Liver (tissue), 3 donors: Measurements from ENCODE around the gene PASK.

ENCODE experiments used
- EGR1 ChIP-seq, 2 donors: IDR thresholded peaks; 2 replicates each; pipeline ENCODE4 v1.6.1; 2016 to 2018; ENCODE audit warnings: antibody characterized with exemption in 2 of 2, low read depth in 2 of 2
- GABPA ChIP-seq, 2 donors: IDR thresholded peaks in 1 of 2; conservative IDR thresholded peaks in 1 of 2; 2 replicates each; pipeline ENCODE4 v1.6.1; 2016; ENCODE audit warnings: antibody characterized with exemption in 2 of 2, mild to moderate bottlenecking in 1 of 2, moderate library complexity in 1 of 2
- HNF4G ChIP-seq: IDR thresholded peaks from 2 replicates; pipeline ENCODE4 v1.6.1; 2016; ENCODE audit warnings: antibody characterized with exemption
- JUND ChIP-seq, 2 donors: IDR thresholded peaks; 2 replicates each; pipeline ENCODE4 v1.6.1; 2016; ENCODE audit warnings: antibody characterized with exemption in 2 of 2
- RAD21 ChIP-seq, 2 donors: IDR thresholded peaks; 2 replicates each; pipeline ENCODE4 v1.6.1; 2016; ENCODE audit warnings: antibody characterized with exemption in 2 of 2, mild to moderate bottlenecking in 2 of 2
- RXRA ChIP-seq, 2 donors: IDR thresholded peaks; 2 replicates each; pipeline ENCODE4 v1.6.1; 2017 to 2018; ENCODE audit warnings: antibody characterized with exemption in 2 of 2, mild to moderate bottlenecking in 1 of 2
- YY1 ChIP-seq: IDR thresholded peaks from 2 replicates; pipeline ENCODE4 v1.6.1; 2016; ENCODE audit warnings: antibody characterized with exemption, mild to moderate bottlenecking
- TF ChIP-seq, protein P1 (sequence below): IDR thresholded peaks from 2 replicates; pipeline ENCODE4 v1.6.1; 2016; ENCODE audit warnings: antibody characterized with exemption
- TF ChIP-seq, protein P2 (sequence below): IDR thresholded peaks from 2 replicates; pipeline ENCODE4 v1.6.1; 2016; ENCODE audit warnings: antibody characterized with exemption, mild to moderate bottlenecking
- TF ChIP-seq, protein P3 (sequence below): fragments of 150-350 bp; IDR thresholded peaks from 2 replicates; pipeline ENCODE4 v1.5.1; 2017; ENCODE audit warnings: improper control_type of control experiment, low read depth, low read length; ENCODE audit not compliant: missing input control
- TF ChIP-seq, protein P4 (sequence below): IDR thresholded peaks from 2 replicates; pipeline ENCODE4 v1.6.1; 2016; ENCODE audit warnings: antibody characterized with exemption
- TF ChIP-seq, protein P5 (sequence below): IDR thresholded peaks from 2 replicates; pipeline ENCODE4 v1.6.1; 2016; ENCODE audit warnings: antibody characterized with exemption
- donor health status: healthy.
- donor health status: healthy.

DNA sequence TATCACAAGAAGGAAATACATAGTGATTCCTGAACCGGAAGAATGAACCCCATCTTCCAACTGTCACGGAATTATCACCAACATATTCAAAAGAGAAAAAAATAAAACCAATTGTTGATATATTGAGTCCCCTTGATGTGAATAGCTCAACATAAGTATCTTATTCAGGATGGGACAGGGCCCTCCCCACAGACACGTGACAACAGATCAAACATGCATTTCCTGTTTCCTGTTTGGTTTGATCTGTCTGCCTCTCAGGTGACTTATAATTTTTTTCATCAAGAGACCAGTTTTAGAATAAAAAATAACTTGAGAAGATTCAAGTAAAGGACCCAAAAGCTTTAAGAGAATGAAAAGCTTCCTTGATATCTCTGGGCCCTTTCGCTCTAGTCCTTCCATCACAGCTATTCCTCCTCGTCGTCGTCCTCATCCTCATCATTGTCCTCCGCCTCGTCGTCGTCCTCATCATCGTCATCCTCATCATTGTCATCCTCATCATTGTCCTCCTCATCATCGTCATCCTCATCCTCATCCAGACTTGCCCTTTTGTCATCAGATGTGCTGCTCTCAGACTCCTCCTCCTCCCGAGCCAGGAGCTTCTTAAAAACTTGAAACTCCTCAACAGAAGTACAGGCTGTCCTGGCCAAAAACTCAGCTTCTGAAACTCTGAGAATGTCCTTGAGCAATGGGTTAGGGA is 53.5 kb downstream of the PASK start:
- TF ChIP-seq RXRA (IDR thresholded peaks at IDR 0.05), result no peak
- TF ChIP-seq YY1, result no peak
- TF ChIP-seq, protein P1, sequence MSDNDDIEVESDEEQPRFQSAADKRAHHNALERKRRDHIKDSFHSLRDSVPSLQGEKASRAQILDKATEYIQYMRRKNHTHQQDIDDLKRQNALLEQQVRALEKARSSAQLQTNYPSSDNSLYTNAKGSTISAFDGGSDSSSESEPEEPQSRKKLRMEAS, result no peak
- no peak for TF ChIP-seq GABPA (IDR thresholded peaks at IDR 0.05 in 1 of 2, conservative IDR thresholded peaks at IDR 0.05 in 1 of 2)
- TF ChIP-seq, protein P2, sequence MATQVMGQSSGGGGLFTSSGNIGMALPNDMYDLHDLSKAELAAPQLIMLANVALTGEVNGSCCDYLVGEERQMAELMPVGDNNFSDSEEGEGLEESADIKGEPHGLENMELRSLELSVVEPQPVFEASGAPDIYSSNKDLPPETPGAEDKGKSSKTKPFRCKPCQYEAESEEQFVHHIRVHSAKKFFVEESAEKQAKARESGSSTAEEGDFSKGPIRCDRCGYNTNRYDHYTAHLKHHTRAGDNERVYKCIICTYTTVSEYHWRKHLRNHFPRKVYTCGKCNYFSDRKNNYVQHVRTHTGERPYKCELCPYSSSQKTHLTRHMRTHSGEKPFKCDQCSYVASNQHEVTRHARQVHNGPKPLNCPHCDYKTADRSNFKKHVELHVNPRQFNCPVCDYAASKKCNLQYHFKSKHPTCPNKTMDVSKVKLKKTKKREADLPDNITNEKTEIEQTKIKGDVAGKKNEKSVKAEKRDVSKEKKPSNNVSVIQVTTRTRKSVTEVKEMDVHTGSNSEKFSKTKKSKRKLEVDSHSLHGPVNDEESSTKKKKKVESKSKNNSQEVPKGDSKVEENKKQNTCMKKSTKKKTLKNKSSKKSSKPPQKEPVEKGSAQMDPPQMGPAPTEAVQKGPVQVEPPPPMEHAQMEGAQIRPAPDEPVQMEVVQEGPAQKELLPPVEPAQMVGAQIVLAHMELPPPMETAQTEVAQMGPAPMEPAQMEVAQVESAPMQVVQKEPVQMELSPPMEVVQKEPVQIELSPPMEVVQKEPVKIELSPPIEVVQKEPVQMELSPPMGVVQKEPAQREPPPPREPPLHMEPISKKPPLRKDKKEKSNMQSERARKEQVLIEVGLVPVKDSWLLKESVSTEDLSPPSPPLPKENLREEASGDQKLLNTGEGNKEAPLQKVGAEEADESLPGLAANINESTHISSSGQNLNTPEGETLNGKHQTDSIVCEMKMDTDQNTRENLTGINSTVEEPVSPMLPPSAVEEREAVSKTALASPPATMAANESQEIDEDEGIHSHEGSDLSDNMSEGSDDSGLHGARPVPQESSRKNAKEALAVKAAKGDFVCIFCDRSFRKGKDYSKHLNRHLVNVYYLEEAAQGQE, result no peak
- TF ChIP-seq EGR1 (IDR thresholded peaks at IDR 0.05; ENCODE audit: low read depth in 2 of 2), result no peak
- TF ChIP-seq, protein P3, sequence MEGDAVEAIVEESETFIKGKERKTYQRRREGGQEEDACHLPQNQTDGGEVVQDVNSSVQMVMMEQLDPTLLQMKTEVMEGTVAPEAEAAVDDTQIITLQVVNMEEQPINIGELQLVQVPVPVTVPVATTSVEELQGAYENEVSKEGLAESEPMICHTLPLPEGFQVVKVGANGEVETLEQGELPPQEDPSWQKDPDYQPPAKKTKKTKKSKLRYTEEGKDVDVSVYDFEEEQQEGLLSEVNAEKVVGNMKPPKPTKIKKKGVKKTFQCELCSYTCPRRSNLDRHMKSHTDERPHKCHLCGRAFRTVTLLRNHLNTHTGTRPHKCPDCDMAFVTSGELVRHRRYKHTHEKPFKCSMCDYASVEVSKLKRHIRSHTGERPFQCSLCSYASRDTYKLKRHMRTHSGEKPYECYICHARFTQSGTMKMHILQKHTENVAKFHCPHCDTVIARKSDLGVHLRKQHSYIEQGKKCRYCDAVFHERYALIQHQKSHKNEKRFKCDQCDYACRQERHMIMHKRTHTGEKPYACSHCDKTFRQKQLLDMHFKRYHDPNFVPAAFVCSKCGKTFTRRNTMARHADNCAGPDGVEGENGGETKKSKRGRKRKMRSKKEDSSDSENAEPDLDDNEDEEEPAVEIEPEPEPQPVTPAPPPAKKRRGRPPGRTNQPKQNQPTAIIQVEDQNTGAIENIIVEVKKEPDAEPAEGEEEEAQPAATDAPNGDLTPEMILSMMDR, result no peak
- TF ChIP-seq, protein P4, sequence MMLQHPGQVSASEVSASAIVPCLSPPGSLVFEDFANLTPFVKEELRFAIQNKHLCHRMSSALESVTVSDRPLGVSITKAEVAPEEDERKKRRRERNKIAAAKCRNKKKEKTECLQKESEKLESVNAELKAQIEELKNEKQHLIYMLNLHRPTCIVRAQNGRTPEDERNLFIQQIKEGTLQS, result no peak
- TF ChIP-seq, protein P5, sequence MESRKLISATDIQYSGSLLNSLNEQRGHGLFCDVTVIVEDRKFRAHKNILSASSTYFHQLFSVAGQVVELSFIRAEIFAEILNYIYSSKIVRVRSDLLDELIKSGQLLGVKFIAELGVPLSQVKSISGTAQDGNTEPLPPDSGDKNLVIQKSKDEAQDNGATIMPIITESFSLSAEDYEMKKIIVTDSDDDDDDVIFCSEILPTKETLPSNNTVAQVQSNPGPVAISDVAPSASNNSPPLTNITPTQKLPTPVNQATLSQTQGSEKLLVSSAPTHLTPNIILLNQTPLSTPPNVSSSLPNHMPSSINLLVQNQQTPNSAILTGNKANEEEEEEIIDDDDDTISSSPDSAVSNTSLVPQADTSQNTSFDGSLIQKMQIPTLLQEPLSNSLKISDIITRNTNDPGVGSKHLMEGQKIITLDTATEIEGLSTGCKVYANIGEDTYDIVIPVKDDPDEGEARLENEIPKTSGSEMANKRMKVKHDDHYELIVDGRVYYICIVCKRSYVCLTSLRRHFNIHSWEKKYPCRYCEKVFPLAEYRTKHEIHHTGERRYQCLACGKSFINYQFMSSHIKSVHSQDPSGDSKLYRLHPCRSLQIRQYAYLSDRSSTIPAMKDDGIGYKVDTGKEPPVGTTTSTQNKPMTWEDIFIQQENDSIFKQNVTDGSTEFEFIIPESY, result no peak
- no peak for TF ChIP-seq RAD21 (IDR thresholded peaks at IDR 0.05)
- no peak for TF ChIP-seq HNF4G
- TF ChIP-seq JUND (IDR thresholded peaks at IDR 0.05), result no peak
